ENCODE results near the gene DNAH14. TPM values are rescaled to one million over a fixed set of nuclear protein-coding genes. Genes with fewer than 3 reads are reported as not detected.

DNAH14 gene
- total and polyA plus RNA-seq, 2 of the 4 experiments (the other 2 are of a cell fraction) = 2.7 to 3.6 TPM

DNA sequence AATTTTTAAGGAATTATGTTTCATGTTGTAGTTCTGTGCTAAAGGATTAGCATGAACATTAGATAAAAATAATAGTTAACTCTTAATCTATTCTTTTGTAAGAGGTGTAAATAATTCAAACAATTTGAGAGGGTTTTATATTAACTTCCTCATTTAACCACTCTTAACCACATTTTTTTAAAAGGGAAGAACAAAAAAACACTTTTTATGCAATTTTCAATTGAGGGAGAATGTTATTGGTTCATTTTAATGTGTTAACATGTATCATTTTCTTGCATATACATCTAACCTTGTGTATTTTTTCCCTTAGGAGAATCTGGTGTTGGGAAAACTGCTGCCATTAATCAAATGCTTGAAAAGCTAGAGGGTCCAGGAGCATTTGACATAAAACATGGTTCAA is 329.3 kb downstream of the DNAH14 start:
- H4K5ac ChIP-seq (ENCODE audit: low read depth, low read length) = no peak overlapping the region
- H2BK15ac ChIP-seq (ENCODE audit: low read depth, low read length) = no peak overlapping the region
- dilution Hi-C loops (cut with HindIII; ENCODE audit: low sequenced_read_pairs, unreplicated experiment) (no loop called here), intact Hi-C loops (cut with micrococcal nuclease) (no loop called here), in situ Hi-C loops (cut with MboI; ENCODE audit: low sequenced_read_pairs) (no loop called here)
- H3K36me3 ChIP-seq (ENCODE audit: control insufficient read depth, insufficient read depth, low read length) = no peaks in the 10 kb centered on the region
- no peak overlapping the region for H3K4ac ChIP-seq (ENCODE audit: low read depth, low read length)
- no peak overlapping the region for H2AK9ac ChIP-seq (replicated peaks; ENCODE audit: low read depth, low read length, poor library complexity)
- no peak overlapping the region for H2AK5ac ChIP-seq (ENCODE audit: low read depth, low read length)
- CTCF ChIA-PET = interaction anchor here (0.7 kb wide), 1 partner anchor 18 kb away, joined by 4 read pairs; no protein-coding TSS in a partner anchor
- H2AFZ ChIP-seq (replicated peaks; ENCODE audit: low read length, poor library complexity) = no peak overlapping the region
- no peak overlapping the region for H3K4me3 ChIP-seq (ENCODE audit: insufficient read depth, low read depth, low read length)
- no peak overlapping the region for H3K23ac ChIP-seq (ENCODE audit: low read depth, low read length)
- no peak overlapping the region for H4K8ac ChIP-seq (ENCODE audit: low read depth in 2 of 2, low read length in 2 of 2)
- no peaks in the 10 kb centered on the region for H4K20me1 ChIP-seq (ENCODE audit: insufficient read depth, low read length)
- H3K27ac ChIP-seq (ENCODE audit: insufficient read depth, low read length) = no peak overlapping the region
- DNase-seq (no peak), ATAC-seq (ENCODE audit: low read depth) (no peak)
- no peaks in the 10 kb centered on the region for H3K79me1 ChIP-seq (ENCODE audit: low read depth in 1 of 2, low read length in 2 of 2)
- no peak for TF ChIP-seq CEBPB (IDR thresholded peaks at IDR 0.05; ENCODE audit: low read depth, low read length)
- TF ChIP-seq MXI1 (IDR thresholded peaks at IDR 0.05; ENCODE audit: borderline replicate concordance, low read depth, low read length) = no peak
- no peak for TF ChIP-seq MAFK (IDR thresholded peaks at IDR 0.05; ENCODE audit: low read depth, low read length)
- no peak for TF ChIP-seq SMC3 (IDR thresholded peaks at IDR 0.05; ENCODE audit: low read depth, low read length)
- TF ChIP-seq NFE2L2 (IDR thresholded peaks at IDR 0.05; ENCODE audit: low read depth, low read length) = no peak
- TF ChIP-seq RFX5 (IDR thresholded peaks at IDR 0.05; ENCODE audit: low read depth, low read length) = no peak
- no peak for TF ChIP-seq FOS (IDR thresholded peaks at IDR 0.05; ENCODE audit: low read depth, low read length)
- TF ChIP-seq RCOR1 (IDR thresholded peaks at IDR 0.05; ENCODE audit: insufficient replicate concordance, low read length) = no peak
- no peak for TF ChIP-seq CHD1 (IDR thresholded peaks at IDR 0.05; ENCODE audit: low read depth, low read length)
- TF ChIP-seq, protein P1, sequence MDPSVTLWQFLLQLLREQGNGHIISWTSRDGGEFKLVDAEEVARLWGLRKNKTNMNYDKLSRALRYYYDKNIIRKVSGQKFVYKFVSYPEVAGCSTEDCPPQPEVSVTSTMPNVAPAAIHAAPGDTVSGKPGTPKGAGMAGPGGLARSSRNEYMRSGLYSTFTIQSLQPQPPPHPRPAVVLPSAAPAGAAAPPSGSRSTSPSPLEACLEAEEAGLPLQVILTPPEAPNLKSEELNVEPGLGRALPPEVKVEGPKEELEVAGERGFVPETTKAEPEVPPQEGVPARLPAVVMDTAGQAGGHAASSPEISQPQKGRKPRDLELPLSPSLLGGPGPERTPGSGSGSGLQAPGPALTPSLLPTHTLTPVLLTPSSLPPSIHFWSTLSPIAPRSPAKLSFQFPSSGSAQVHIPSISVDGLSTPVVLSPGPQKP (IDR thresholded peaks at IDR 0.05; ENCODE audit: borderline replicate concordance, low read depth, low read length) = no peak
- TF ChIP-seq MAZ (IDR thresholded peaks at IDR 0.05; ENCODE audit: borderline replicate concordance, low read depth, low read length) = no peak
- TF ChIP-seq POLR2A (IDR thresholded peaks at IDR 0.05; ENCODE audit: low read depth, low read length) = no peak
- no peak for TF ChIP-seq BHLHE40 (IDR thresholded peaks at IDR 0.05; ENCODE audit: low read depth, low read length)
- no peak for TF ChIP-seq RAD21 (IDR thresholded peaks at IDR 0.05; ENCODE audit: low read length)
- TF ChIP-seq, protein P2, sequence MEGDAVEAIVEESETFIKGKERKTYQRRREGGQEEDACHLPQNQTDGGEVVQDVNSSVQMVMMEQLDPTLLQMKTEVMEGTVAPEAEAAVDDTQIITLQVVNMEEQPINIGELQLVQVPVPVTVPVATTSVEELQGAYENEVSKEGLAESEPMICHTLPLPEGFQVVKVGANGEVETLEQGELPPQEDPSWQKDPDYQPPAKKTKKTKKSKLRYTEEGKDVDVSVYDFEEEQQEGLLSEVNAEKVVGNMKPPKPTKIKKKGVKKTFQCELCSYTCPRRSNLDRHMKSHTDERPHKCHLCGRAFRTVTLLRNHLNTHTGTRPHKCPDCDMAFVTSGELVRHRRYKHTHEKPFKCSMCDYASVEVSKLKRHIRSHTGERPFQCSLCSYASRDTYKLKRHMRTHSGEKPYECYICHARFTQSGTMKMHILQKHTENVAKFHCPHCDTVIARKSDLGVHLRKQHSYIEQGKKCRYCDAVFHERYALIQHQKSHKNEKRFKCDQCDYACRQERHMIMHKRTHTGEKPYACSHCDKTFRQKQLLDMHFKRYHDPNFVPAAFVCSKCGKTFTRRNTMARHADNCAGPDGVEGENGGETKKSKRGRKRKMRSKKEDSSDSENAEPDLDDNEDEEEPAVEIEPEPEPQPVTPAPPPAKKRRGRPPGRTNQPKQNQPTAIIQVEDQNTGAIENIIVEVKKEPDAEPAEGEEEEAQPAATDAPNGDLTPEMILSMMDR (conservative IDR thresholded peaks at IDR 0.05; ENCODE audit: low read depth, low read length) = no peak
- TF ChIP-seq, protein P3, sequence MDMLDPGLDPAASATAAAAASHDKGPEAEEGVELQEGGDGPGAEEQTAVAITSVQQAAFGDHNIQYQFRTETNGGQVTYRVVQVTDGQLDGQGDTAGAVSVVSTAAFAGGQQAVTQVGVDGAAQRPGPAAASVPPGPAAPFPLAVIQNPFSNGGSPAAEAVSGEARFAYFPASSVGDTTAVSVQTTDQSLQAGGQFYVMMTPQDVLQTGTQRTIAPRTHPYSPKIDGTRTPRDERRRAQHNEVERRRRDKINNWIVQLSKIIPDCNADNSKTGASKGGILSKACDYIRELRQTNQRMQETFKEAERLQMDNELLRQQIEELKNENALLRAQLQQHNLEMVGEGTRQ (IDR thresholded peaks at IDR 0.05; ENCODE audit: low read depth, low read length) = no peak
- H3K18ac ChIP-seq (ENCODE audit: low read depth, low read length) = no peak overlapping the region
- H2BK120ac ChIP-seq (ENCODE audit: low read depth, low read length) = no peak overlapping the region
- H3K4me2 ChIP-seq (ENCODE audit: low read depth, low read length) = no peak overlapping the region
- H4K91ac ChIP-seq (ENCODE audit: insufficient read depth, low read depth, low read length) = no peak overlapping the region
- no peaks in the 10 kb centered on the region for H3K9me3 ChIP-seq (ENCODE audit: control insufficient read depth, insufficient read depth, low read length)
- no peak overlapping the region for H3K9ac ChIP-seq (ENCODE audit: low read depth, low read length)
- no peak overlapping the region for H2BK5ac ChIP-seq (ENCODE audit: low read depth, low read length, poor library complexity, severe bottlenecking)
- H3K56ac ChIP-seq (ENCODE audit: extremely low read depth, insufficient read depth, low read length) = no peak overlapping the region
- no peak overlapping the region for H2BK20ac ChIP-seq (ENCODE audit: low read depth, low read length)
- H3K27me3 ChIP-seq (ENCODE audit: control insufficient read depth, insufficient read depth, low read length) = no peaks in the 10 kb centered on the region
- BruUV-seq (replicated peaks) = no TSS peak
- no peak overlapping the region for H3K14ac ChIP-seq (replicated peaks; ENCODE audit: low read depth, low read length)
- no peaks in the 10 kb centered on the region for H3K4me1 ChIP-seq (ENCODE audit: control insufficient read depth, insufficient read depth, low read length)
- no peaks in the 10 kb centered on the region for H3K9me1 ChIP-seq (ENCODE audit: insufficient read depth, low read length)
- POLR2A ChIA-PET (ENCODE audit: unreplicated experiment) = no interaction called here

Data from IMR-90 (cell line).